Lower leg skin (tissue), 4 donors: ENCODE results near the gene ESYT3. TPM values are rescaled to one million over a fixed set of nuclear protein-coding genes. Genes with fewer than 3 reads are reported as not detected.

Experiments used
- DNase-seq, 2 donors: peaks; one replicate each; pipeline ENCODE4 v3.0.0-alpha.2; 2019; ENCODE audit warnings: low spot score in 2 of 2
- H3K4me3 ChIP-seq: fragments of 200-600 bp; sonication (generic); 2 replicates; pipeline ENCODE4 v1.5.1; 2017; ENCODE audit warnings: mild to moderate bottlenecking, low read depth; ENCODE audit not compliant: poor library complexity, severe bottlenecking
- CTCF ChIP-seq, 3 donors: fragments of 450-650 bp; IDR thresholded peaks; one replicate each; pipeline ENCODE4 v1.5.1; 2016; ENCODE audit warnings: antibody characterized with exemption in 3 of 3, mild to moderate bottlenecking in 3 of 3, moderate library complexity in 2 of 3
- POLR2A ChIP-seq, 2 donors: fragments of 450-650 bp; IDR thresholded peaks; one replicate each; pipeline ENCODE4 v1.6.1; 2016 to 2017; ENCODE audit warnings: antibody characterized with exemption in 2 of 2, mild to moderate bottlenecking in 1 of 2, moderate library complexity in 1 of 2
- WGBS, 2 donors: methylation state at CpG; one replicate each; pipeline ENCODE4 v1.1.5; 2018; 5-methylcytosine and 5-hydroxymethylcytosine counted together
- intact Hi-C: fragments of 100-400 bp; cut with DNase I; formaldehyde crosslinking; loops from one replicate; pipeline ENCODE4 v1.15.0; 2023; ENCODE audit warnings: low total_unique reads
- total RNA-seq, 4 donors: library from RNA; depleted of rRNA; stranded (reverse); fragments of >200 nt; gene quantifications; one replicate each; pipeline ENCODE4 v1.1.0, GENCODE V29; 2016

ESYT3 gene
- total RNA-seq, 4 donors from 2014 or later: 44.5 to 59.5 (median 47.1) TPM

GRCh38 chr3:138461896-138462295 lies 27.5 kb downstream of the ESYT3 start:
- no peak for TF ChIP-seq CTCF (IDR thresholded peaks at IDR 0.05)
- TF ChIP-seq POLR2A (IDR thresholded peaks at IDR 0.05): no peak
- no peak overlapping the region for H3K4me3 ChIP-seq
- intact Hi-C loops: no loop called here
- 84 to 95% methylated on average over 3 of the region's 4 CpGs for WGBS, 2 donors
- no peak for DNase-seq

DNA sequence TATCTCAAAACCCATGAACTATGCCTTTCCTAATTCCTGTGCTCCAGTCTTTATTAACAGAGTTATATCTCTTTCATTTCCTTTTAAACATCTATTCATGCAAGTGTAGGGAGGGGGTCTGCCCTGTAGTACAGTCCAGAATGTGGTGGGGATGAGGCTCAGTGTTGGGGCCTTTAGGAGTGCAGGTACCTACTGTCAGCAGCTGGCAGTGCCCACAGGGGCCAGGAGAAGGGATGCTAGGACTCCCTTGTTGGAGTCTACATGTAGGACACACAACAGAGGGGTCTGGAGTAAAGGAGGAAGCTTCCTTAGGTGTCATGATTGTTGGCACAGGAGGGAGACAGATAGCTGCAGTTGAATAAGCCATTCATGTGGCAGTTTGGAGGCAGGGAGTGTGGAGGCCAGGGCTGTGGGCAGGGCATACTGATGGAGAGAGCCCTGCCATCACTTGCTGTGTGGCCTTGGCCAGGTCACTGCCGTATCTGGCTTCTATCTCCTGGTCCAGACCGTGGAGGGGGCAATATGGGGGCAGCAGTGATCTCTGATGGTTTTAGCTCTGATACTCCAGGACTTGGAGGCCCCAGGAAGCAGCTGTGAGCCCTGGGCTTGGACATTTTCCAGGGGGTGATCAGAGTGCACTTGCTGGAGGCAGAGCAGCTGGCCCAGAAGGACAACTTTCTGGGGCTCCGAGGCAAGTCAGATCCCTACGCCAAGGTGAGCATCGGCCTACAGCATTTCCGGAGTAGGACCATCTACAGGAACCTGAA lies 29.5 kb downstream of the ESYT3 start:
- 78 to 91% methylated on average over 6 of the region's 6 CpGs for WGBS, 2 donors
- no peak for DNase-seq
- TF ChIP-seq POLR2A (IDR thresholded peaks at IDR 0.05): no peak
- intact Hi-C loops: no loop called here
- no peak overlapping the region for H3K4me3 ChIP-seq

DNA sequence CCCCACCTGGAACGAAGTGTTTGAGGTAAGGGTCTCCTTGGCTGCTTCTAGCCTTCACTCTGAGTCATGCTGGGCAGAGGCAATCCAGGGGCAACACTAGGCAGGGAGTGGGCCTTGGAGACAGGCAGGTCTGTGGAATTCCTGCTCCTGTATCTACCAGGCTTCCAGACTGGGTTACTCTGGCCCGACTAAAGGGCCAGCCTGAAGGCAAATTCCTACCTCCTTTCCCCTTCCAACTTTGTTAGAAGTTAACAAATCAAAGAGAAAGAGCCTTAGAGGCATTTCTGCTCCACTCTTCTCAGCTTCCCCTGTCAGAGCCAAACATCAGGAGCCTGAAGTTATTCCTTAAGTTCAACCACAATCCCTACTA lies 30.1 kb downstream of the ESYT3 start:
- intact Hi-C loops: no loop called here
- WGBS, 2 donors: 62 to 70% methylated on average over 2 of the region's 2 CpGs
- DNase-seq: no peak
- H3K4me3 ChIP-seq: no peak overlapping the region
- TF ChIP-seq POLR2A (IDR thresholded peaks at IDR 0.05): no peak
- no peak for TF ChIP-seq CTCF (IDR thresholded peaks at IDR 0.05)

GRCh38 chr3:138465451-138465850 lies 31.0 kb downstream of the ESYT3 start:
- WGBS, 2 donors: 96% methylated on average over 3 of the region's 3 CpGs
- DNase-seq: no peak
- TF ChIP-seq CTCF (IDR thresholded peaks at IDR 0.05) (no peak), POLR2A (IDR thresholded peaks at IDR 0.05) (no peak)

GRCh38 chr3:138465925-138466324 lies 31.5 kb downstream of the ESYT3 start:
- no peak for DNase-seq
- 65 to 84% methylated on average over 2 of the region's 2 CpGs for WGBS, 2 donors
- TF ChIP-seq POLR2A (IDR thresholded peaks at IDR 0.05): no peak
- no peak for TF ChIP-seq CTCF (IDR thresholded peaks at IDR 0.05)
- H3K4me3 ChIP-seq: no peak overlapping the region
- intact Hi-C loops: no loop called here

More at GRCh38 chr3:138465451-138465850, 31.0 kb downstream of the ESYT3 start:
- intact Hi-C loops: no loop called here
- H3K4me3 ChIP-seq: no peak overlapping the region

GRCh38 chr3:138467931-138468330 lies 33.5 kb downstream of the ESYT3 start:
- H3K4me3 ChIP-seq: no peak overlapping the region
- TF ChIP-seq POLR2A (IDR thresholded peaks at IDR 0.05) (no peak), CTCF (IDR thresholded peaks at IDR 0.05) (no peak)
- intact Hi-C loops: no loop called here
- whole genome bisulfite sequencing, 2 donors: 90 to 94% methylated on average over 5 of the region's 5 CpGs
- no peak for DNase-seq
